HG02884 (cell line): ENCODE data around the gene BRD1.
"Not testable (repeated sequence)": the region's sequence is repeated elsewhere in the genome, so short reads cannot be mapped to it uniquely, and the experiment has no call there.

Experiments
- ATAC-seq: cut with Tn5 transposase; IDR thresholded peaks from one replicate; pipeline ENCODE4 v1.9.1; 2021; ENCODE audit warnings: mild to moderate bottlenecking, moderate library complexity; ENCODE audit not compliant: unreplicated experiment

The BRD1 gene

DNA sequence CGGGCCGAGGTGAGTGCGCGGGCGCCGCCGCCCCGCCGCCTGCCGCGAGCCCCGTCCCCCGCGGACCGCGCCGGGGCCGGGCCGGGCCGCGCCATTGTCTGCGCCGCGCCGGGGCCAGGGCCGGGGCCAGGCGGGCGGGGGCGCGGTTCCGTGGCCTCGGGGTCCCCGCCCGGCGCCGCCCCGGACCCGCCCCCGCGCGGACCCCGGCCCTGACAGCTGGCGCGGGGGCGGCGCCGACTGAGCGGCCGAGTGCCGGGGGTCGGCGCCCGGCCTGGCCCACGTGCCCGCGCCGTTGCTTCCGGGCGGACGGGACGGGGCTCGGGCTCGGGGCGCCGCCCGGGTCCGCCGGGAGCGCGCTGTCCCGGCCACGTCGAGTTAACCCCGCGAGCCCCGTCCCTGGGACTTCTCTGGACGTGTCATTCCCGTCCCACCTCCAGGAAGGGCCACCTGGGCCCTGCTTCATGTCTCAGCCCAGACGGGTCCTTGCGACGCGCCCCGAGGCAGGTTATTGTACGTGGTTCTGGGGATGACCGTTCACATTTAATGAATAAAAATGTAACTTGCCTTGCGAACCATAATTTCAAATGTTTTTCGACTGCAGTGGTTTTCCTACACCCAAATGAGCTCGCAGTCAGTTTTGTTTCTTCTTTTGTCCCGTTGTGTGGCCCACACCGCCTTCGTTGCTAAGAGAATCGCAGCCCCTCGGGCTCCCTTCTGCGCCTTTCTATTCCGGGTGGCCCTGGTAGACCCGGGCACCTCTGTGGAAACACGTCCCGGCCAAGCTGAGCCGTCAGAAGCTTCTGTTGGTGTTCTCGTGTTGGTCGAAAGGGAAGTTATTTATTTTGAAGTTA is 26.5 kb upstream of the BRD1 start:
- peak; percentile 21 for ATAC-seq

- ATAC-seq: peak; percentile 75
Measured at GRCh38 chr22:49852898-49853894, 25.5 kb upstream of the BRD1 start, which contains the start of gene ZBED4. ZBED4 (plus strand) TSS chr22:49853844; CDS start chr22:49883663, 29,819 bp downstream.

DNA sequence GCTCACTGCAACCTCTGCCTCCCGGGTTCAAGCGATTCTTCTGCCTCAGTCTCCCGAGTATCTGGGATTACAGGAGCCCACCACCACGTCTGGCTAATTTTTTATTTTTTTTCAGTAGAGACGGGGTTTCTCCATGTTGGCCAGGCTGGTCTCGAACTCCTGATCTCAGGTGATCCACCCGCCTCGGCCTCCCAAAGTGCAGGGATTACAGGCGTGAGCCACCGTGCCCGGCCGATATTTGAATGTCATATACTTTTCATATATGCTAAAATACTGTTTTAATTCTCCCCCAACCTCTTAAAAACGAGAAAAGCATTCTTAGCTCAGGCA is 24.9 kb upstream of the BRD1 start:
- not testable (repeated sequence) for ATAC-seq

- ATAC-seq: no peak
Measured at GRCh38 chr22:49850959-49851802, 23.5 kb upstream of the BRD1 start.

- ATAC-seq: no peak
Measured at GRCh38 chr22:49850021-49850911, 22.6 kb upstream of the BRD1 start.

- ATAC-seq: no peak
Measured at GRCh38 chr22:49849161-49850020, 21.7 kb upstream of the BRD1 start.

GRCh38 chr22:49848690-49849160 is 21.1 kb upstream of the BRD1 start:
- ATAC-seq: no peak

DNA sequence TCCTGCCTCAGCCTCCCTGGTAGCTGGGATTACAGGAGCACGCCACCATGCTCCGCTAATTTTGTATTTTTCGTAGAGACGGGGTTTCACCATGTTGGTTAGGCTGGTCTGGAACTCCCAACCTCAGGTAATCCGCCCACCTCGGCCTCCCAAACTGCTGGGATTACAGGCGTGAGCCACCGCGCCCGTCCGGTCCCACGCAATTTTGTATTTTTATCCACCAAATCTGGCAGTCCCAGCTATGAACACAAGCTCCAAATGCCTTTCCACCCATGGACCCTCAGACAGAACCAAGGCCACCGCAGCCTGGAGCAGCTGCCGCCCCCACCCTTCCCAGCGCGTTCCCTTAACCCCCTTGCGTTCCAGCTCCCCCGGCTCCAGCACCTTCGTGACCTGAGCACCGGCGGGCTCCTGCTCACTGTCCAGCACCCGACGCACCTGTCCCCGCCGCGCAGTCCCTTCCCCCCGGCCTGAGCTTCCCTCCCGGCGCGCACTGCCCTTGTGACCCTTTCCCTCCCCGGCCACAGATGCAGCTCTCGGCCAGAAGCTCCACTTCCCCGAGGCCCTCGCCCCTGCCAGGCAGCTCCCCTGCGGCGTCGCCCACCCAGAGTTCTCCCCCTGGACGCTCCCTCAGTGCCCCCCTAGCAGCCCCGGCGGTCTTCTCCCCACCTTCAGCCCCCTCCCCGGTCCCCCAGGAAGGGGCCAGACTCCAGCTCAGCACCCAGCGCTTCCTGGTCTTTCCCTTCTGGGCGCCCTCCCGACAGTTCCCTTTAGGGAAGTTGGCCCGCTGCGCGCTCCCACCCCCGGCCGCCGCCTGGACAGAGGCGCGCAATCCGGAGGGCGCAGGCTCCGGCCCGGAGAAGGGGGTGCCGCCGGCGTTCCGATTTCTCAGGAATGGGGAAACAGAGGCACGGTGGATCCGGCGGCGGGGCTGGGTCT is 20.3 kb upstream of the BRD1 start:
- no peak for ATAC-seq

GRCh38 chr22:49845666-49846459 is 18.2 kb upstream of the BRD1 start:
- no peak for ATAC-seq

DNA sequence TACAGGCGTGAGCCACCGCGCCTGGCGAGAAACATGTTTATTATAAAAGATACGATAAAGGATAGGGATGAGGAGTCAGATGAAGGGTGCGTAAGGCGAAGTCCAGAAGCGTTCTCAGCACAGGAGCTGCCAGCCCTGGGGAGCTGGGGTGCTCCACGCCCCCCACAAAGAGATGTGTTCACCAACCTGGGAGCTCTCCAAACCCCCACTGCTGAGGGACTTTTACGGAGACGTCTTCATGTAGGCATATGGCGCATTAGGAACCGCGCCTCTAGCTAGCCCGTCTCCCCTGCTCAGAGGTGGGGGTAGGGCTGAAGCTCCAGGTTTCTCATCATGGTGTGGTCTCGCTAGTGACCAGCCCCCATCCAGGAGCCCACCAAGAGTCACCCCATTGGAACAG is 17.6 kb upstream of the BRD1 start:
- ATAC-seq: no peak

- ATAC-seq: no peak
Measured at GRCh38 chr22:49838771-49839717, 11.4 kb upstream of the BRD1 start.

GRCh38 chr22:49833340-49834007 is 5.8 kb upstream of the BRD1 start:
- ATAC-seq: no peak

- ATAC-seq: no peak
Measured at GRCh38 chr22:49829044-49829853, 1.6 kb upstream of the BRD1 start.

GRCh38 chr22:49828599-49828965 is 909 bp upstream of the BRD1 start:
- ATAC-seq: no peak
